Activated CD4-positive, alpha-beta T cell treated with anti-CD3 and anti-CD28 coated beads for 48 hours (primary cell): ENCODE data around the gene CCDC159.

Experiments
- DNase-seq: peaks from one replicate; pipeline ENCODE4 v3.0.0-alpha.2; 2020

Gene CCDC159

GRCh38 chr19:11399667-11400066 lies 53.3 kb downstream of the CCDC159 start:
- no peak for DNase-seq

- DNase-seq, result no peak
Measured at GRCh38 chr19:11400798-11401197, 54.5 kb downstream of the CCDC159 start.

- no peak for DNase-seq
Measured at GRCh38 chr19:11401808-11402543, 55.7 kb downstream of the CCDC159 start.
